Measurements from ENCODE around the gene KCNN2. TPM values are rescaled to one million over a fixed set of nuclear protein-coding genes. Genes with fewer than 3 reads are reported as not detected.

Gene KCNN2
- total RNA-seq, 4 donors from 2014 or later: 0.40 TPM; not detected in 3

- Histone ChIP-seq H3K27me3 (no peaks in the 10 kb centered on the region), H3K27ac (no peak overlapping the region), H3K36me3 (no peaks in the 10 kb centered on the region), H3K4me3 (no peak overlapping the region), H3K4me1 (no peaks in the 10 kb centered on the region), H3K9me3 (no peaks in the 10 kb centered on the region)
- TF ChIP-seq CTCF (IDR thresholded peaks at IDR 0.05) (no peak), POLR2A (IDR thresholded peaks at IDR 0.05) (no peak)
- DNase-seq: no peak
Measured at GRCh38 chr5:114544561-114544960, 182.7 kb downstream of the KCNN2 start.
